IMR-90 (cell line): ENCODE data around the gene CGB5.
"Not testable (repeated sequence)": the region's sequence is repeated elsewhere in the genome, so short reads cannot be mapped to it uniquely, and the experiment has no call there.

Source experiments
- CHD1 ChIP-seq: IDR thresholded peaks from 2 replicates; pipeline ENCODE4 v1.6.1; 2012; ENCODE audit warnings: low read depth, low read length, improper control_type of control experiment
- CTCF ChIP-seq: conservative IDR thresholded peaks from 2 replicates; pipeline ENCODE4 v1.5.1; 2012; ENCODE audit warnings: mild to moderate bottlenecking, low read depth, low read length, improper control_type of control experiment
- MAFK ChIP-seq: IDR thresholded peaks from 2 replicates; pipeline ENCODE4 v1.6.1; 2012; ENCODE audit warnings: low read depth, low read length, improper control_type of control experiment
- MAZ ChIP-seq: IDR thresholded peaks from 2 replicates; pipeline ENCODE4 v1.6.1; 2012; ENCODE audit warnings: low read depth, mild to moderate bottlenecking, low read length, improper control_type of control experiment, moderate library complexity, borderline replicate concordance
- MXI1 ChIP-seq: IDR thresholded peaks from 2 replicates; pipeline ENCODE4 v1.6.1; 2012; ENCODE audit warnings: low read depth, mild to moderate bottlenecking, low read length, moderate library complexity, borderline replicate concordance
- NFE2L2 ChIP-seq: fragments of 150-350 bp; IDR thresholded peaks from 2 replicates; pipeline ENCODE4 v1.6.1; 2016; ENCODE audit warnings: low read depth, mild to moderate bottlenecking, low read length
- POLR2A ChIP-seq: IDR thresholded peaks from 2 replicates; pipeline ENCODE4 v1.6.1; 2012; ENCODE audit warnings: mild to moderate bottlenecking, low read depth, low read length
- RCOR1 ChIP-seq: IDR thresholded peaks from 2 replicates; pipeline ENCODE4 v1.6.1; 2012; ENCODE audit warnings: mild to moderate bottlenecking, low read length, improper control_type of control experiment; ENCODE audit not compliant: insufficient replicate concordance
- SMC3 ChIP-seq: fragments of 150-350 bp; IDR thresholded peaks from 2 replicates; pipeline ENCODE4 v1.6.1; 2016; ENCODE audit warnings: low read depth, mild to moderate bottlenecking, antibody characterized with exemption, low read length, moderate library complexity
- USF2 ChIP-seq: fragments of 150-350 bp; IDR thresholded peaks from 2 replicates; pipeline ENCODE4 v1.6.1; 2017; ENCODE audit warnings: mild to moderate bottlenecking, antibody characterized with exemption, low read length, low read depth

DNA sequence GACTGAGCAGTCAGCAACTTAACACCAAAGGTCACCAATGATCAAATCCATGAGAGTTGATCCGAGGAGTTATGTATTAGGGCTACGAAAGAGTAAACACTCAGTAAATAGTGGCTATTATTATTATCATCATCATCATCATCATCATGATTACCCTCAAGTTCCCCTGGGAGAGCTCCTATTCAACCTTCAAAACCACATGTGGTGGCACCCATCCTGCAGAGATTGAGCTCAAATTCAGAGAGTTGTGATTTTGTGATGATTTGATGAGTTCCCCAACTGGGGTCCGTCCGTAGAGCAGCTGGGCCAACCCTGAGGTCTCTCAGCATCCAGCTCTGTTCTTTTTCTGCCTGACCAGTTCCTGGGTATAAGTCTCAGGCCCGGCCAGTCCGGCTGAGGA, 18.6 kb upstream of the CGB5 start:
- not testable (repeated sequence) for TF ChIP-seq CTCF, MAFK, POLR2A, USF2, NFE2L2, CHD1, MAZ, RCOR1, SMC3, MXI1
